Gastrocnemius medialis (tissue), 4 donors: ENCODE measurements around the gene HEATR5B.

Experiments used
- POLR2A ChIP-seq, 2 donors: fragments of 450-650 bp; IDR thresholded peaks; one replicate each; pipeline ENCODE4 v1.6.1; 2017; ENCODE audit warnings: antibody characterized with exemption in 2 of 2, mild to moderate bottlenecking in 2 of 2, moderate library complexity in 2 of 2
- TF ChIP-seq, protein P1 (sequence below), 5 experiments: fragments of 450-650 bp in 3 of 5; fragments of 200-600 bp in 2 of 5; sonication (generic) in 2 of 5; IDR thresholded peaks in 4 of 5; conservative IDR thresholded peaks in 1 of 5; 1 replicate in 4 of 5; 2 replicates in 1 of 5; pipeline ENCODE4 v1.5.1; 2016 to 2019; ENCODE audit warnings: antibody characterized with exemption in 5 of 5, mild to moderate bottlenecking in 3 of 5, moderate library complexity in 3 of 5

DNA sequence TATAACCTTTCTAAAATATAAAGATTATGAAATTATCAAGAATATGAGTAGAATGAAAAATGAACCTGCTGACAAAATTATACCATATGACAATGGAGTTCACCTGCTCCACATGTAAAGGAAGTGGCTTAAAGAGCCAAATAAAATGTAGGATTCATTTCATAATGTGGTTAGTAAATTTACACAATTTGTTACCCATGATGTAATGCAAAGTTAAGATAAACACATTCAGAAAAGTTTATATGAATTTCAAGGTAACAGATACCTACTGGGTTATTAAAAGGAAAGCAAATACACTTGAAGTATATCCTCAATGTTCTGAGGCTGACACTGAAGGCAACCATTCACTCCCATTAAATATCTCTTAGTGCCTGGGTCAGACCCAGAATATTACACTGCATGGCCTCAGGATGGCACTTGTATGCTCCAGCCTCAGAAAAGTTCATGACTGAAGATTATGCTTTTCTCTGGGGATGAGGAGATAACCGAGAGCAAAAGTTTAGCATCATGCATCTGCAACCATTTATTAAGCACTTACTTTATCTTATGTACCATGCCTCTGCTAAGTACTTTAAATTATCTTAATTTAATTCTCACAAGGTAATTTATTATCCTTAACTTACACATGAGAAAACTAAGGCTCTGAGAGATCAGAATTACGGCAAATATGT is 124.0 kb downstream of the HEATR5B start:
- TF ChIP-seq, protein P1, sequence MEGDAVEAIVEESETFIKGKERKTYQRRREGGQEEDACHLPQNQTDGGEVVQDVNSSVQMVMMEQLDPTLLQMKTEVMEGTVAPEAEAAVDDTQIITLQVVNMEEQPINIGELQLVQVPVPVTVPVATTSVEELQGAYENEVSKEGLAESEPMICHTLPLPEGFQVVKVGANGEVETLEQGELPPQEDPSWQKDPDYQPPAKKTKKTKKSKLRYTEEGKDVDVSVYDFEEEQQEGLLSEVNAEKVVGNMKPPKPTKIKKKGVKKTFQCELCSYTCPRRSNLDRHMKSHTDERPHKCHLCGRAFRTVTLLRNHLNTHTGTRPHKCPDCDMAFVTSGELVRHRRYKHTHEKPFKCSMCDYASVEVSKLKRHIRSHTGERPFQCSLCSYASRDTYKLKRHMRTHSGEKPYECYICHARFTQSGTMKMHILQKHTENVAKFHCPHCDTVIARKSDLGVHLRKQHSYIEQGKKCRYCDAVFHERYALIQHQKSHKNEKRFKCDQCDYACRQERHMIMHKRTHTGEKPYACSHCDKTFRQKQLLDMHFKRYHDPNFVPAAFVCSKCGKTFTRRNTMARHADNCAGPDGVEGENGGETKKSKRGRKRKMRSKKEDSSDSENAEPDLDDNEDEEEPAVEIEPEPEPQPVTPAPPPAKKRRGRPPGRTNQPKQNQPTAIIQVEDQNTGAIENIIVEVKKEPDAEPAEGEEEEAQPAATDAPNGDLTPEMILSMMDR (IDR thresholded peaks at IDR 0.05 in 4 of 5, conservative IDR thresholded peaks at IDR 0.05 in 1 of 5), result no peak
- no peak for TF ChIP-seq POLR2A (IDR thresholded peaks at IDR 0.05)
